GM19240 (cell line): Measurements from ENCODE around the gene SLC18A3.

Experiments used
- DNase-seq: peaks from one replicate; pipeline ENCODE4 v3.0.0; 2011; ENCODE audit warnings: low spot score; ENCODE audit not compliant: insufficient read length

Gene SLC18A3

DNA sequence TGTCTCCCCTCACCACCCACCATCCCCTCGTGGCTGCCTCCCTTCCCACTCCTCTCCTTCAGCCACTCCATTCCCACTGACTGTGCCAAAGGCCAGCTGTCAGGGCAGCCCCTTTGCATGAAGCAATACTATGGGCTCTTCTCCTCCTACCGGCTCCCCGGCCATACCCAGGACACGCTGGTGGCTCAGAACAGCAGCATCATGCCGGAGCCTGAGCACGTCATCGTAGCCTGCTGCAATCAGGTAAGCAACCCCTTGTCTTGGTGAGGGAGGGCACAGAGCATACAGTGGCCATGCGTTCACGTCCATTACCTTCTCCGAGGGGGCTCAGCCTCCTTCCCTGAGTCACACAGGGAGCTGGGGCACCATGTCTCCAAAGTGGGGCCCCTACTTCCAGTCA is 15.3 kb downstream of the SLC18A3 start:
- no peak for DNase-seq

DNA sequence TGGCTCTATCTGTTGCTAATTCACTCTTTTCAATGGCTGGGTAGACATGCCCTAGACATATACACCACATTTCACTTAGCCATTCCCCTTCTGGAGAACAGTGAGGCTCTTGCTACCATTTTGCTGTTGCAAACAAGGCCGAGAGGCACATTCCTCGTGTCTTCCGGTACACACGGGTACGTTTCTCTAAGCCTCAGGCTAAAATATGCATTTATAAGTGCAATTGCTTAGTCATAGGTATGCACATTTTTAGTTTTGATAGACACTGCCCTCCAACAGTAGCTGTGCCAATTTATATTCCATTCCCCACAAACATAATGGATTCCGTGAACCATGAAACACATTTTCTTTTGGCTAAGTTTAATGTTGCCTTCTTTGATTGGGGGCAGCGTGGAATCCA is 16.9 kb downstream of the SLC18A3 start:
- DNase-seq = no peak

DNA sequence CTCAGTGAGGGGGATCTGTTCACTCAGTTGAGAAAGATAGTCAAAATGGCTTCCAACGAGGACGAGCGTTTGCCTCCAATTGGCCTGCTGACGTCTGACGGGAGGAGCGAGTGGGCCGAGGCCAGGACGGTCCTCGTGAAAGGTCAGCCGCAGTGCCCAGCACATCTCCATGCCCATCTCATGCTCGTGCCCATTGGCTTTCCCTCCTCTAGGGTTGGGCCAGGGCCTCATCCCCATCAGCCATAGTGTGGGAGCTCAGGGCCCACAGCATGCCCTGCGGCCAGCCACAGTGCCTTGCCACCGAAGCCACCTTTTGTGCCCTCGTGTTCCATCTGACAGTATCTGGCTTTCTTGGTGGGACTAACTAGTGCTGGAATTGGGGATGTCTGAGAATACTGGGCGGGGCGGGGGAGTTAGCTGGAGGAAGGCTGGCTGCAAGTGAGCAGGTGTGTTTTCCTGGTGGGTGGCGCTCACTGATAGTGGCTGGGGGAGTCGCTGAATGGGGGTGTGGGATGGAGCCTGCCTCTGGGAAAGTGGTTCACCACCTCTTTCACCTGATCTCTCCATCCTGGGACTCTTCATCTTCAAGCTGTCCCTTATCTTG is 17.6 kb downstream of the SLC18A3 start:
- DNase-seq = no peak

DNA sequence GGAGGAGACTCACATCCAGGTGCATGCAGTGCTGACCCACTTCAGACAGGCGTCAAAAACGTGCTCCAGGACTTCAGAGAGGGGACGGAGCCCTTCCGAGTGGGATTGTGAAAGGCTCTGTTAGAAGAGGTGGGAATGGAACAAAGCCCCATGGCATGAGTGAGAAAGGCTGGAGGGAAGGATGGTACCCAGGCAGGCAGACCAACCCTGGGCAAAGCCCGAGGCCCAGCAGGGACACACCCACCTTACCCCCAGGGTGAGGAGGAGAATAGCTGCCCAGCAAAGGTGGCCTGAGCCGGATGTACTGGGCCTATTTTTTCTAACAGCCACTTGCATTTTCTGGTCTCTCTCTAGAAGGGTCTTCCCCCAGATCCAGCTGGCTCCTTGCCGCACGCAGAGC is 18.5 kb downstream of the SLC18A3 start:
- no peak for DNase-seq

DNA sequence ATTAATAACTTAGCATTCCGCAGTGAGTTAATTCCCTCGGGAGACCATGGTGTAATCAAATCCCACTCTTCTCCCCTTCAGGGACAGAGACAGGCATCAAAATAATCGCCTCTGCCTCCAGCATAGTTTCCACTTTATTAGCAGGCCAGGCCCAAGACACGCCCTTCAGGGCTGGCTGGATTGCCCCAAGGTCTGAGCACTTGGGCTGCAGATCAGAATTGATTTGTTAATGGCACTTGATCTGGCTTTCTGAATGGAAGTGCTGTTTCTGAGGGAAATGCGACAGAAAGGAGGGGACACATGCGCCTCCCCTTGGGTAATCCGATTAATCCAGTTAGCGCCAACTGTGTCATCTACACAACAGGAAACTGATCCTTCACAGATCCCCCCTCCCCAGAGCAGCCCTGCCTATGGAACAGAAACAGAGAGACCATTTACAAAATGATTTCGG is 19.3 kb downstream of the SLC18A3 start:
- no peak for DNase-seq

DNA sequence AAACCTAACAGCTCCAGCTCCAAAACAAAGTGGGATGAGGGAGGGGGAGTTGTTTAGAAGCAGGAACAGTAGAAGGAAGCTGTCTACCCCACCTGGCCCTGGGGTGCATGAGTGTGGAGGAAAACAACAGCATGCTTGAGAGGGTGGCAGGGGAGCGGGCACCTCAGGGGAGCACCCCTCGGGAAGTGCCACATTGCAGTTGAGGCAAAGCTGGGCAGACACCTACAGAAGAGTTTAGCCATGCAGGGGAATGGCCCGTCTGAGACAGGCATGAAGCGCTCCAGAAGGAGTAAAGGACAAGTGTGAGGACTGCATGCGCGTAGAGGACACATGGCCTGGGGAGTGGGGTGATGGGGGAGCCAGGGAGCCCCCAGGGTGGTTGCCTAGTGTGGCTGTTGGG is 21.9 kb downstream of the SLC18A3 start:
- no peak for DNase-seq

DNA sequence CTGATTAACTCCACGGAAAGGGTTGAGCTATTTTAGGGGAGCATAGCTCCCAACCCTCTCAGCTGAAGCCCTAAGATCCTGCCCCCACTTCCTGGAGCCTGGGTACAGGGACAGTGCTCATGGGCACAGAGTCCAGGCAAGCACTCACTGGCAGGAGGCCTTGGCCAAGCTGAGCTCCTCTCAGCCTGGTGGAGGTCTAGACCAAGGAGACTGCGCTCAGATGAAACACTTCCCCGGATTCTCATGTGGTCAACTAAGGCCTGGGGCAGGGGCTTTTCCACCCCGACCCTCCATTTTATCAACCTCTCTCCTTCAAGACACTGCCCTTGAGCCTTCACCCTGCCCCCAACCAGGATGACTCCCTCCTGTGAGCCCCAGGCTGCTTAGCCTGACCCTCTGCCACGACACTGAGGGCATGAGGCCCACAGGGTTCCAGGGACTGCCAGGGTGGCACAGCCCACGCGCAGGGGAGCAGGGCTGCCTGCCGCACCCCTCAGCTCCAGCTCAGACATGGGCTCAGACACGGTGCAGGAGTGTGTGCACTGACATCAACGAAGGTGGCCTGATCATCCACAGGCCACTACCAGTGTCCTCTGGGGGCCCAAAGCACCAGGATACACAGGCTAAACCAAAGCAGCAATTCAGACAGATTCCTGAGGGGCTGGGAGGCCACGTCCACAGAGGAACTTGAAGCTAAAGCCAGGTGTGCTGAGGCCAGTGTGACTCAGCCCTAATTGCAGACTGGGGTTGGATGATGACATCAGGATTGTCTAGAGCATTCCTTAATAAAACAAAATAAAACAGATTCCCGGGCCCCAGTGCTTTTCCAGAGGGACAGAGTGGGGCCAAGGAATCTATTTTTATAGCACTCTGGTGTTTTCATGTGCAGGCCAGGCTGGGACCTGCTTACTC is 22.6 kb downstream of the SLC18A3 start:
- no peak for DNase-seq

DNA sequence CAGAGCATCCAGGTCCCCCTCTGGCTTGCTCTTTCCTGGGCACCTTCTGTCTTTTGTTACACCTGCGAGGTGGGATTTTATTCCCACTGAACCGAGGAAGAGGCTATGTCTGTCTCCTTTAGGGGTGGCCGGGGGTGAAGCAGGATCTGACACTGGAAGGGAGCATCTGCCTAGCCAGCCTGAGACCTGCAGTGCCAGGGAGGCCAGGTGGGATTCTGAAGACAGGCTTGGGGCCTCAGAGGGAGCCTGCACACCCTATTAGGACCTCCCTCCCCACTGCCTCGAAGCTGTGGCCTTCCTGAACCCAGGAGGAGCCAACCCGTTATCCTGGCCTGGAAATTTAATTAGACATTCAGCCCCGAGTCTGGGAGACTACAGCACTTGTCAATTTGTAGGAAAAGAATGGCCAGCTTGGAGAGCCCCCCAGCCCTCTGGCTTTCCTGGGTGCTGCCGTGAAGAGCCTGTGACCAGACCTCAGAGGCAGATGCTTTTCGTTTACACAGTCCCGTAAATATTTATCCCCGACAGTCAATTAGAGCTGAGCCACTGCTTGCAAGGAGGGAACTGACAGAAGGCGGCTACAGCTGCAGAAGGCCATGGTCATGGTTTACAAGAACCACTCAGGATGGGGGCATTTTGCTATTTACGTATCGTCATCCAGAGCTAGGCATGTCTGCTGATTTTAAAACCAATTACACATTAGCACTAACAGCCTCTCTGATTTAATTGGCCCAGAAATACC is 23.4 kb downstream of the SLC18A3 start:
- DNase-seq = no peak

DNA sequence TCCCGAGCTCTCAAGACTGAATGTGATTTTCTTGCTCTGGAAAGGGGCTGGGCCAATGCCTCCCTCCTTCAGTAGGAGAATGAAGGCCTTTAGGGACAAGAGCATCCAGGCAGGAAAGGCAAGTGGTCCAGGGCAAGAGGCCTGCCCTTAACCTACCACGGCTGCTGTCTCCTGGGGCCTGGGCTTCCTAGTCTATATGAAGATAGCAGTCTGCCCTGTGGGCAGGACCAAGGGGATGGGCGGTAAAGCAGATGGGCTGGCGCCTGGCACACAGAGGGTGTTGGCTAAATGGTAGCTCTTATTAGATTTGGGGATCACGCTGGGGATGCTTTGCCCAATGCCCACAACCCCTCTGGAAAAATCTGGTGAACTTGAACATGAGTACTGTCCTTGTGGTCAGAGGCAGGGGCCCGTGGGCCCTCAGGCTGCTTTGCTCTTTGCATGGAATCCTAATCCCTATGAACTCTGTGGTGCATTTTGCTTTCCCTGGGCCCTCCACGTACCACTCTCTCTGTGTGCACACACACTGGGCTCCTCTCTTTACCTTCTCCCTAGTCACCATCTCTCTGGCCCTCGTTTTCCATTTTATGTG is 24.1 kb downstream of the SLC18A3 start:
- no peak for DNase-seq

DNA sequence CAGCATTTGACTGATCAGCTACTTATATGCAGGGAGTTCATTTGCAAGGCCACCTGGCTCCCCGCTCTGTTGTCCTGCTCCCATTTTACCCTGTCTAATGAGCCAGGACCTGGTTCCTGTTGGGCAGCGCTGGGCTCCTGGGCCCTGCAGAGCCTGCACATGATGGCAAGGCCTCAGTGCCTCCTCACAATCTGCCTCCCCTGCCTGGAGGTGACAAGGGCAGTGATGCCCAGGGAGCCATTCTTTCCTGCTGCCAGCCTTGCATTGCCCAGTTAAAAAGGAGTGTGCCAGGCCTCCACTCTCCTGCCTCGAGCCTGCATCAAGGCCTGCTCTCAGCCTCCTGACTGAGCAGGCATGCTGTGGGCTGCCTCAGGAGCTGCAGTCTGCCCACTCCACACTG is 32.2 kb downstream of the SLC18A3 start:
- DNase-seq = no peak

DNA sequence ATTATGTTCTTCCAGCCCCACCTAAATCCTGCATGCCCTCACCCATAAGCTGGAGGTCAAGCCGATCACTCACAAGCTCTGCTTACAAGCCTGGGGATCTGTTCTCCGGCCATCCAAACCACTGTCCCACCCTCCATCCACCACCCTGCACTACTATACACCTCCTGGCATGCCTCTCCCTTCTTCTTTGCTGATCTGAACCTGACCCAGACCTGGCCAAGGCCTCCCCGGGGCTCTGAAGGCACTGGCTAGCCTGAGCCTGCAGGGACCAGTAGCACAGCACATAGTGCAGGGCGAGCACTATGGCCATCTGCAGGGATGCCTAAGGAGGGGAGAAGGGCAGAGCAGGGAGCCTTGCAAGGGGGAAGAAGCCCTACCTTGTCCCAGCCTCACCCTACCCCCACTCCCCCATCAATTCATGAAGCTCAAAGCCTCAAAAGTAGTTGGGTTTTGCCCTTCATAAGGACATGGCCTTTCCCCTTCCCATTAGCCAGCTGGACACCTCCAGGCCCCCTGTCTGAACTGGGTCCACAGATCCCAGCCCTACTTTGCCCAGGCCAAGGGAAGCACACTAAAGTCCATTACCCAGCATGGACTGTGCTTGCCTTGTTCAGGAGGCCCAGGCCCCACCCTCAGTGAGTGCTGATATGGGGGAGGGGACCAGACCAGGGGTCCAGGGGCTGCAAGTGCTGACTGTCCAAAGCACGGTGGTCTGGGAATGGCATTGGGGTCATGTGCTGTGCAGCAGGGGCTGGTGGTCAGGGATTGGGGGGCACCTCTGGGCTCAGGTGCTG is 33.3 kb downstream of the SLC18A3 start:
- no peak for DNase-seq

DNA sequence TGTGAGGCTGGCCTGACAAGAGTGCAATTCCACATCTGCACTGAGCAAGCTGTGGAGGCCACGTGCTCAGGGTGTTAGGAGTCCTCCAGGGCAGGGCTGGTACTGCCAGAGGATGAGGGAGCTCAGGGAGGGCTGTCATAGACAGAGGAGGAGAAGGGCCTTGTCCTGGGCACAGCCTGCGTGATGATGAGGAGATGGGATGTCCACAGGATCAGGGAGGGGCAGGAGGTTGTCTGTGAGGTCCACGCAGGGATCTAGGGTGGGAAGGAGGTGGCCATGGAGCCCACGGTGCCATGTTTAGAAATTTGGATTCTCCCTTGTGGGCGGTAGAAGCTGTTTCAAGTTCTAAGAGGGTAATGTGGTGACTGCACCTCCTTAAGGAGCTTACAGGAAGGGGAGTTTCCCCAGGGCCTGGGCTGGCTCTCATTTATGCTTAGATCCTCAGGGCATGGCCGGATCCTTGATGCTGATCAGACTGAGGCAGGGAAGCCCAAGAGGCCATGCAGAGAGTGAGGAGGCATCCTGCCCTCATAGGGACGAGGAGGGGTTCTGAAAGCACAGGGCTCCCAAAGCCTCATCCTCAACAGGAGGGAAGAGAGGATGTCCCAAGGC is 34.0 kb downstream of the SLC18A3 start:
- no peak for DNase-seq

DNA sequence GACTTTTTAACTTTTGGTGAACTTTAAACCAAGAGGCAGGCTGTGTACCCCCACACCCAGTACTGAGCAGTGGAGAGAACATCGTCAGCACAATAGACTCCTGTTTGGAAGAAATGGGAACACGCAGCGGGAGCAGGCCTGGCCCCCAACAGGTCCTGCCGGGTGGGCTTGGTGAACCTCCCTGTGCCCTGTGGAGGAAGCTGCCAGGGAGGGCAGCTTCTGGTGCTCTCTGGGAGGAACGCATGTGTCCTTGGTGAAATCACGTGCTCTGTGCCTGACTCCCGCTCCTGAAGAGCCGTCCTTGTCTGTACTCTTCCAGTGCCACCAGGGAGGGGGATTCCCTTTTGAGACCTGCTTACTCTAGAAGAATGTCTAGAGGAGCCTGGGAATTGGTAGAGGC is 35.3 kb downstream of the SLC18A3 start:
- DNase-seq = no peak

DNA sequence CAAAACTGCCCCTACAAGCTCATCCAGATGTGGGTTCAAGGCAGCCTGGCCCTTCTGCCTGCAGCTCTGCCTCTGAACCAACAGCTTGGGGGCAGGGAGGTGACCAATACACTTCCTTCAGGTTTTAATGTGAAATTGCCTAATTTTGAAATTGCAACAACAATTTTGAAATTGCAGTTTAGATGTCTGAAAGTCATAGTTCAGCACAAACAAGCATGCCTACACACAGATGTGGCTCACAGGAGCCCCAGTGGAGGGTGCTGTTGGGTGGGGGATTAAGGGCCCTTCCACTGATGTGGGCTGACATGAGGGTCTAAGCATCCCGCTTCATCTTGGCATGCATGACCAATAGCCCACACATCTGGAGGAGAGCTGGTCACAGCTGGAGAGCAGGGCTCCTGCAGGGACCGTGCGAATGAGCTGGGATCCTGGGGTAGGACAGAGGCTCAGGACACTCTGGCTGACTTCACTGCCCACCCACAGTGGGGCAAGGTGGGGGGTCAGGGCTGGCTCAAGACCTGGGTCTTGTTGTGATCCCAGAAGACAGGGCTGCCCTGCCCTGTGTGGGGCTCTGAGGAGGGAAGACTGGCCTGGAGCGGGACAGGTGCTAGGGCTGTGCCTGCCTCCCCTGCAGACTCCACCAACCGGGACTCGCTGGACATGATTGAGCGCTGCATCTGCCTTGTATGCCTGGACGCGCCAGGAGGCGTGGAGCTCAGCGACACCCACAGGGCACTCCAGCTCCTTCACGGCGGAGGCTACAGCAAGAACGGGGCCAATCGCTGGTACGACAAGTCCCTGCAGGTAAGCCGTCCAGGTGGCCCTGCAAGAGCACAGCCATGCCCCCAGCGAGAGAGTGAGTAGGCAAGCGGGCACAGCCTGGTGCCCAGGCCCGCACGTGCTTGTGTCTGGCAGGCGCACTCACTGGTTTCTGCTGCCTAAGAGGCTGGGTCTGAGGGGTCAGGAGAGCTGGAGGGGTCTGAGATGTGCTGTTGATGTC is 36.1 kb downstream of the SLC18A3 start:
- DNase-seq = no peak

DNA sequence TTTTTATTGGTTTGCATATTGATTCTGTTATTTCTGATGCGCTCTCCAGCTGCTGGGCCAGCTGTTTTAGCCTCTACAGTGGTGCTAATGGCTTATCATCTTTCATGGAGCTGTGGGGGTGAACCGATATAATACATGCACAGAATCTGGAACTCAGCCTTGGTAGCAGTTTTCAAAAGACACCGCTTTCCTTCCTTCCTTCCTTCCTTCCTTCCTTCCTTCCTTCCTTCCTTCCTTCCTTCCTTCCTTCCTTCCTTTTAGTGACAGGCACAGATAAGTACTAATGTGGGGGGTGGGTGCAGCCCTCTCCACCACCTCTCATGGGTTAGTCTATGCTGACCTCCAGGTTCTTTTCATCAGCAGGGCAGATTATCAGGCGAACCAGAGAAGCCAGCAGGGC is 37.4 kb downstream of the SLC18A3 start:
- DNase-seq = no peak

DNA sequence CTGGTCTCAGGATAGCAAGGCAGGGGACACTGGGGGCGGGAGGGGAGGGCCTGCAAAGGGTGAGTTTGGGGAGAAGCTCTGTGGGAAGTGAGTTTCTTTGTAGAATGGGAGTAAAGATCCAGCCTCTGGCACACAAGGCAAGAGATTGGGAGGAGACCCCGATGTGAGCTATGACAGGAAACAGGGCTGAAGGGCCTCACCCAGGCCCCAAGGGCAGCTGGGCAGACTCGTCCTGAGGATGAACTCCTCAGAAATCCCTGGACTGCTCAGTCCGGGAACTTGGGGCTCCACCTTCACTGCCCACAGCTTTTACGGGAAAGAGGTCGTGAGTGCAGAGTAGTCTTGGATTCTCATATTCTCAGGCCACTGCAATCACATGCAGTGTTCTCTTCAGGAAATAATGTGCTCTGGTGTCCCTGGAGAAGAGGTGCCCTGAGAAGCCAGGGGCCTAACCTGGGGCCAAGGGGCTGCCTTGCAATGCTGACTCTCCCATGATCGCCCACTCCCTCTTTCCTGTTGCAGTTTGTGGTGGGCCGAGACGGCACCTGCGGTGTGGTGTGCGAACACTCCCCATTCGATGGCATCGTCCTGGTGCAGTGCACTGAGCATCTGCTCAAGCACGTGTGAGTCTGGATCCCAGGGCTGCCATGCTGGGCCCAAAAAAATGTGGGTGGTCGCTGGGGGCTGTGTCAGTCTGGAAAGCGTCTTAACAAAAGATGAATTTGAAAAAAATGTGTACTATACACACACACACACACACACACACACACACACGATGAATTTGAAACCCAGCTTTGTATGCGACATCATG is 38.1 kb downstream of the SLC18A3 start:
- no peak for DNase-seq

DNA sequence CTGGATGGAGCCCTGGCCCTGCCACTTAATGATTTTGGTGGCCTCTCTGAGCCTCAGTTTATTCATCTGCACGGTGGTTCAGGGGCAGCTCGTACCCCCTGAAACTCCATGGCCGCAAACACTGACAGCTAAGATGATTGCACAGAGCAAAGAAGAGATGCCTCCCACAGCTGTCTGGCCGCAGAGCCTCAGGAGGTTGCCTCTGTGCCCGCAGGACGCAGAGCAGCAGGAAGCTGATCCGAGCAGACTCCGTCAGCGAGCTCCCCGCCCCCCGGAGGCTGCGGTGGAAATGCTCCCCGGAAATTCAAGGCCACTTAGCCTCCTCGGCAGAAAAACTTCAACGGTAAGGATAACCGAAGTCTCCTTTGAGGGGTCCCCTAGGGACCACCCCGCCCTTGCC is 39.2 kb downstream of the SLC18A3 start:
- DNase-seq = no peak

DNA sequence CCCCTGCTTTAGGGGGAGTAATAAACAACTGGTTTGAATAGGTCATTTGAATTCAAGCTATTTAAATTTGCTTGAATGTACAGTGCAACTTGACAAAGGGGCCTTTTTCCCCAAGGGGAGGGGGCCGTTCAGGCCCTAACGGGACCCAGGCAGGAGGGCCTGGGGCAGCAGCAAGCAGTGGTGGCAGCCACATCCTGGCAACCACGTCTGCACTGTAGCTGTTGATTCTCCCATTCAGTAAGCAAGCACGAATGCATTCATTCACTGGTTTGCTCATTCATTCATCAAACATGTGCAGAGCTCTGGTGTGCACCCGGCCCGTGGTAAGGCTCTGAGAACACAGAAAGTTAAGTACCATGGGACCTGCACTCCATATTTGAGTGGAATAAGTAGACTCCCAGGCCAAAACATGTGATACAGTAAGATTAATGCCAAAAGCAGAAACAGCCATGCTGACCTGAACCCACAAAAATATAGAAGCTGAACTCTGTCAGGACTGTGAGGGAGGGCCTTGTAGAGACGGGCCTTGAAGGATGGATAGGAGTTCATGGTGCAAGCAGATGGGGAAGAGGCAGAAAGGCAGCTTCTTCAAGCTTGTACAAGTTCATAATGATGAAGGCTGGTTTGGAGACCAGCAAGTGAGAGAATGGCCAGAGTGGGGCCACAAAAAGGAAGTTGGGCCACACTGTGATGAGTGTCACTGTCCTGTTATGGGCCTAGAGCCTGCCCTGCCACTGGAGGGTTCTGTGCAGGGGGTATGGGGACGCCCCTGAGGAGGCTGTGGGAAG is 40.0 kb downstream of the SLC18A3 start:
- DNase-seq = no peak
